ENCODE data around the gene RSPH6A.

Gene RSPH6A

DNA sequence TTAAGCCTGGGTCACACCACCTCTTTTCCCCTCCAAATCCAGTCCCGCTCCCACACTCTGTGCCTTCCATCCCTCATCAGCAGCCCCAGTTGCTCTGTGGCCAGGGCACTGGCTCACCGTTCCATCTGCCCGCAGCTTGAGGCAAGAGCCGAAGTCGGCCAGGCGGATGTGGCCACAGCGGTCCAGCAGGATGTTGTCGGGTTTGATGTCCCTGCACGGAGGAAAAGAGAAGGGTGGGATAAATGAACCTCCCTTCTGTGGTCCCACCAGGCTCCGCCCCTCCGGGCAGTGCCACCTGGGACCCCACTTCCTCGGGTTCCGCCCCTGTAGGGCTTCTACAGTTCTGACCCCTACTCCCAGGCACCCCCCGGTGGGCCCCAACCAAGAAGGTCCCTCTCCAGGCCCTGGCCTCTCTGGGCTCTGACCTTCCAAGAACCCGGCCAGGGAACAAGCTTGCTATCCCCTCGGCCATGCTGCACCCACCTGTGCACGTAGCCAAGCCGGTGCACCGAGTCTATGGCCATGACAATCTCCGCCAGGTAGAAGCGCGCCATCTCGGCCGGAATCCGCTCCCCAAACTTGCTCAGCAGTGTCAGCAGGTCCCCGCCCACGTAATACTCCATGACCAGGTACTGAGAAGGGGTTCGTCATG is 37.0 kb downstream of the RSPH6A start:
- no peak for DNase-seq (ENCODE audit: low read depth)

DNA sequence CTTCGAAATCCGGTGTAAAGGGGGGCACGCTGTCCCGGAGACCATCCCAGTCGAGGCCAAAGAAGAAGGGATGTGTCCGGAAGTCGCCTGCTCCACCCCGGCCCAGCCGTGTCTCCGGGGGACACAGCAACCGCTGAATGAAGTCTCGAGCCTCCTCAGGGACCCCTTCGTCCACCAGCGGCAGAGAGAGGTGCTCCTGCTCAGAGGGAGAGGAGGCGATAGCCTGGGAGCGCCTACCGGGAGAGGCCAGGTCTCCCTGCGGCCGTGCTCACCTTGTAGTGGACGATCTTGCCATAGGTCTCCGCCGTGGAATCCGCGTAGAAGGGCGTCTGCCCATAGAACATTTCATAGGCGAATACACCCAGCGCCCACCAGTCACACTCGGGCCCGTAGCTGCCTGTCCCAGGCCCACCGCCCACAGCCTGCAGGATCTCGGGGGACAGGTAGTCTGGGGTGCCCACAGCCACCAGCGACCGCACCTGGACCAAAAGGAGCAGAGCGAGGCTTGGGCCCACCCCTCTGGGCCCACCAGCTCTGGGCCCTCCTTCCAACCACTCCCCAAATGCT is 37.6 kb downstream of the RSPH6A start:
- no peak for DNase-seq (ENCODE audit: low read depth)
- no peak overlapping the region for H3K4me3 ChIP-seq (ENCODE audit: control insufficient read depth, low read depth, low read length)
- TF ChIP-seq, protein P1, sequence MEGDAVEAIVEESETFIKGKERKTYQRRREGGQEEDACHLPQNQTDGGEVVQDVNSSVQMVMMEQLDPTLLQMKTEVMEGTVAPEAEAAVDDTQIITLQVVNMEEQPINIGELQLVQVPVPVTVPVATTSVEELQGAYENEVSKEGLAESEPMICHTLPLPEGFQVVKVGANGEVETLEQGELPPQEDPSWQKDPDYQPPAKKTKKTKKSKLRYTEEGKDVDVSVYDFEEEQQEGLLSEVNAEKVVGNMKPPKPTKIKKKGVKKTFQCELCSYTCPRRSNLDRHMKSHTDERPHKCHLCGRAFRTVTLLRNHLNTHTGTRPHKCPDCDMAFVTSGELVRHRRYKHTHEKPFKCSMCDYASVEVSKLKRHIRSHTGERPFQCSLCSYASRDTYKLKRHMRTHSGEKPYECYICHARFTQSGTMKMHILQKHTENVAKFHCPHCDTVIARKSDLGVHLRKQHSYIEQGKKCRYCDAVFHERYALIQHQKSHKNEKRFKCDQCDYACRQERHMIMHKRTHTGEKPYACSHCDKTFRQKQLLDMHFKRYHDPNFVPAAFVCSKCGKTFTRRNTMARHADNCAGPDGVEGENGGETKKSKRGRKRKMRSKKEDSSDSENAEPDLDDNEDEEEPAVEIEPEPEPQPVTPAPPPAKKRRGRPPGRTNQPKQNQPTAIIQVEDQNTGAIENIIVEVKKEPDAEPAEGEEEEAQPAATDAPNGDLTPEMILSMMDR (IDR thresholded peaks at IDR 0.05; ENCODE audit: control insufficient read depth, insufficient read depth, low read depth, low read length, missing control alignments), result no peak

More for the DNA sequence above, 37.0 kb downstream of the RSPH6A start:
- TF ChIP-seq, protein P1 (IDR thresholded peaks at IDR 0.05; ENCODE audit: control insufficient read depth, insufficient read depth, low read depth, low read length, missing control alignments), result no peak
- H3K4me3 ChIP-seq (ENCODE audit: control insufficient read depth, low read depth, low read length), result no peak overlapping the region

DNA sequence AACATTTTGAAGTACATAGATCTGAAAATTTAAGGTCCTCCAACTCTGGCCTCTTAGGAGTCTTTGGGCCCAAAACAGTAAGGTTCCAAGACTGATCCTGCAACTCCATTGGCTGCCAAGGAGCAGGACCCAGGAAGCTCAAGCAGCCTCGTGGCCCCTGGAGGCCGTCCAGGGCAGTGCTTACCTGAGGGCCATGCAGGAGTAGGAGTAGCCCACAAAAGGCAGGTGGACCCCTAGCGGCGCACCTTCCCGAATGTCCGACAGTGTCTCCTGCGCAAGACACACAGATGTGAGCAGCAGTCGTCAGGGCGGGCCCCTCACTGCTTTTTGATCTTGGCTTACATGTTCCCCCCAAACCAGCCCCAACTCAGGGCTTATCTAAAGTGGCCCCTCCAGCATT is 40.3 kb downstream of the RSPH6A start:
- DNase-seq (ENCODE audit: low read depth), result no peak
- TF ChIP-seq, protein P1 (IDR thresholded peaks at IDR 0.05; ENCODE audit: control insufficient read depth, insufficient read depth, low read depth, low read length, missing control alignments), result no peak

DNA sequence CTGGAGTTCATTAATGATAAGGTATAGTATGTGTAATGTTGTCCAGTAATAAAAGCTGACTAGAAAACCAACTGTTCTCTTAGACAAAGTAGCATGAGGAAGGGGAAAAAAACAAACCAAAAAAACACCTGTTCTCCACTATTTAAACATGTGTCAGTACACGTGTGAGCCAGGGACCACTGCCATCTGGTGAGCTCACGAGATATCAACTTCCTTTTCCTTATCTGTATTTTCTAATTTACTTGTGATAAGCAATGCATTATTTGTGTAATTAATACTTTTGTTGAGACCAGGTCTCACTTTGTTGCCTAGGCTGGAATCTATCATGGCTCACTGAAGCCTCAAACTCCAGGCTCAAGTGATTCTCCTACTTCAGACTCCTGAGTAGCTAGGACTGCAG is 41.7 kb downstream of the RSPH6A start:
- DNase-seq (ENCODE audit: low read depth), result no peak
- TF ChIP-seq, protein P1 (IDR thresholded peaks at IDR 0.05; ENCODE audit: control insufficient read depth, insufficient read depth, low read depth, low read length, missing control alignments), result no peak
- H3K4me3 ChIP-seq (ENCODE audit: control insufficient read depth, low read depth, low read length), result no peak overlapping the region

More for the DNA sequence above, 40.3 kb downstream of the RSPH6A start:
- H3K4me3 ChIP-seq (ENCODE audit: control insufficient read depth, low read depth, low read length), result no peak overlapping the region

DNA sequence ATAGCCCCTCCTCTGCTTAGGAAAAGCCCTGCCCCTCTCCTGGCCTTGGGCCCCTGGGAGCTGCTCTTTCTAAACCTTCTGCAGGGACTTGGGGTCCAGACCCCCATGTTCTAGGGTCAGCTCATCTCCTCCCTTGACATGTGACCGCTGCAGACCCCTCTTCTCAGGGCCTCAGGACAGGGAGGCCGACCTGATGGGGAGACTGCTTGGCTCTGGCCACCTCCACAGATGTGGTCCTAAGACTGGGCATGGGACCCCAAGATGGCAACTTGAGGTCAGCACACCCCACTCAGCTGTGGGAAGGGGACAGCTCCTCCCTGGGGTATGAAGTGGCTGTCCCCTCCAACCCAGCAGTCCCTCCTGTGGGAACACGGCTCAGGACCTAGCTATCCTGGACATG is 42.2 kb downstream of the RSPH6A start:
- DNase-seq (ENCODE audit: low read depth), result no peak
- TF ChIP-seq, protein P1 (IDR thresholded peaks at IDR 0.05; ENCODE audit: control insufficient read depth, insufficient read depth, low read depth, low read length, missing control alignments), result no peak
- H3K4me3 ChIP-seq (ENCODE audit: control insufficient read depth, low read depth, low read length), result no peak overlapping the region

DNA sequence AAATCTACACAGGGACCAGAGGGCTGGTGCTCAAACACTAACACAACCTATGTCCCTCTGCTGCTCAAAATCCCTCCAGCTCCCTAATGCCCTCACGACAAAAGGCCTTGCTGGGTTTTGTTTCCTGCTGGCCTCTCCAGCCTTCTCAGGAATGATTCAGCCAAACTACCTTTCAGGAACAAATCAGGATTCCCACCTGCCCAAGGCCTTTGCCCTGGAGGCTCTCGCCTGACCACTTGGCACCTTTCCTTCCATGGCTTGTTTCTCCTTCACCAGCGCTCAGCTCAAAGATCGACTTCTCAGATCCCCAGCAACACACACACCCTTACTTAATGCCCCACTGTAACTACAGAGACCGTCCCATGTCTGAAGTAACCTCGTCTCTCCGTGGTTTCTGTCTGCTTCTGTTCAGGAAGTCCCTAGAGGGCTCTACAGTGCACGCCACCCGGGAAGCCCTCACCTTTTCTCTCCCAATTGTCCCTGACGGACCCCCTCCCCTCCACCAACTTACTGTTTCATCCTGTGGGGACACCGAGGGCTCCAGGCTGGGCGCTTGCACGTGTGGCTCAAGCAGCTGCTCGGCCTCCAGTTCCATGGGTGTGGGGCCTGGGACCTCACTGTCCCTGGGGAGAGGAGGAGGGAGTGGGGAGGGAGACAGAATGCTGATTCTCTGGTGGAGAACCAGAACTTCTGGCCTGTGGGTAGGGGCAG is 42.8 kb downstream of the RSPH6A start:
- DNase-seq (ENCODE audit: low read depth), result no peak
- TF ChIP-seq, protein P1 (IDR thresholded peaks at IDR 0.05; ENCODE audit: control insufficient read depth, insufficient read depth, low read depth, low read length, missing control alignments), result no peak
- no peak overlapping the region for H3K4me3 ChIP-seq (ENCODE audit: control insufficient read depth, low read depth, low read length)
